Activated CD8-positive, alpha-beta memory T cell treated with anti-CD3 and anti-CD28 coated beads, Interleukin-2, amount 10 ng/mL, durations not matched to agents 7 days and 5 days (primary cell): ENCODE measurements around the gene P2RX4. TPM values are rescaled to one million over a fixed set of nuclear protein-coding genes. Genes with fewer than 3 reads are reported as not detected.
"Not testable (repeated sequence)": the region's sequence is repeated elsewhere in the genome, so short reads cannot be mapped to it uniquely, and the experiment has no call there.

ENCODE experiments used
- ATAC-seq: fragments of 150-1000 bp; cut with Tn5 transposase; one replicate; pipeline ENCODE4 v1.10.0; 2021; ENCODE audit warnings: moderate library complexity
- CTCF ChIA-PET: fragments of 350-600 bp; sonication (Branson Sonifier 250); formaldehyde crosslinking; loops from one replicate; lab custom pipeline; 2021; ENCODE audit warnings: antibody characterized with exemption; lab: Charles Lee
- DNase-seq: peaks from one replicate; pipeline ENCODE4 v3.0.0-alpha.2; 2020
- H3K27ac Mint-ChIP-seq: one replicate; pipeline ENCODE4 v1.8.0; 2021; ENCODE audit warnings: mild to moderate bottlenecking, mixed read lengths
- H3K27me3 Mint-ChIP-seq: one replicate; pipeline ENCODE4 v1.8.0; 2021; ENCODE audit warnings: mixed read lengths
- H3K36me3 Mint-ChIP-seq: one replicate; pipeline ENCODE4 v1.8.0; 2021; ENCODE audit warnings: mild to moderate bottlenecking, mixed read lengths
- H3K4me1 Mint-ChIP-seq: one replicate; pipeline ENCODE4 v1.8.0; 2021; ENCODE audit warnings: mixed read lengths
- H3K4me3 Mint-ChIP-seq: one replicate; pipeline ENCODE4 v1.8.0; 2021; ENCODE audit warnings: mild to moderate bottlenecking, moderate library complexity, mixed read lengths
- H3K9me3 Mint-ChIP-seq: one replicate; pipeline ENCODE4 v1.8.0; 2022; ENCODE audit warnings: low read depth, mixed read lengths
- total RNA-seq, 2 experiments: library from RNA; stranded (reverse); gene quantifications; one replicate each; pipeline ENCODE4 v1.2.3, GENCODE V29; 2021

Gene P2RX4
- total RNA-seq, 2 experiments from 2014 or later, result 52.6 to 64.8 TPM

DNA sequence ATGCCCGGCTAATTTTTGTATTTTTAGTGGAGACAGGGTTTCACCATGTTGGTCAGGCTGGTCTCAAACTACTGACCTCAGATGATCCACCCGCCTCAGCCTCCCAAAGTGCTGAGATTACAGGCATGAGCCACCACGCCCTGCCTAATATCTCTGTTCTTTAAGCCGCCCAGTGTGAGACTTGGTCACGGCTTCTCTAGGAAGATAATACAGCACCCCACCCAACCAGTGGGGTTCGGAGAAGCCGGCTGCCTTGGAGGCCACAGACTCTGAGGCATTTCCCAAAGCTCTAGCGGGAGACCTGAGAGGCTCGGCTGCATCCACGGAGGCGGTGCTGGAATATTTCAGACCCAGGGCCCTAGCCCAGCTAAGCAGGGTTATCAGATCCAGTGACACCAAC is 73.0 kb downstream of the P2RX4 start:
- H3K27me3 Mint-ChIP-seq, H3K9me3 Mint-ChIP-seq, CTCF ChIA-PET: not testable (repeated sequence)

DNA sequence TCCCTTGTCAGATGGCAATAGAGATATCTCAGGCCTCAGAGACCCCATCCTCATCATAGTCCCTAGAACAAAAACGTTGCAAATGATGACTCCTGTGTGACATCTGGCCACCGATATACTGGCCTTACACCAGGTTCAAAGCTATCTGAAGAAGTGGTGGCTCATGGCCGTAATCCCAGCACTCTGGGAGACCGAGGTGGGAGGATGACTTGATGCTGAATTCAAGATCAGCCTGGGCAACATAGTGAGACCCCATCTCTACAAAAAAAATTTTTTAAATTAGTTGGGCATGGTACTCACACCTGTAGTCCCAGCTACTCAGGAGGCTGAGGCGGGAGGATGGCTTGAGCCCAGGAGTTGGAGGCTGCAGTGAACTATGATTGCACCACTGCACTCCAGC is 73.5 kb downstream of the P2RX4 start:
- no peaks in the 10 kb centered on the region for H3K27me3 Mint-ChIP-seq
- CTCF ChIA-PET, result no interaction called here
- peaks cover under 1% of the 10 kb centered on the region for H3K4me1 Mint-ChIP-seq

More for the DNA sequence above, 73.0 kb downstream of the P2RX4 start:
- not testable (repeated sequence) for DNase-seq, H3K4me1 Mint-ChIP-seq, H3K36me3 Mint-ChIP-seq, ATAC-seq, H3K4me3 Mint-ChIP-seq, H3K27ac Mint-ChIP-seq

More for the DNA sequence above, 73.5 kb downstream of the P2RX4 start:
- no peak overlapping the region for H3K27ac Mint-ChIP-seq
- H3K36me3 Mint-ChIP-seq, result peaks cover 9% of the 10 kb centered on the region
- ATAC-seq (no peak), DNase-seq (no peak)
- no peaks in the 10 kb centered on the region for H3K9me3 Mint-ChIP-seq
- H3K4me3 Mint-ChIP-seq, result no peak overlapping the region

Other genes with a start within 250 kb of the P2RX4 start
- gene HNF1A, start 231.6 kb upstream of the P2RX4 start, total RNA-seq, result not detected
- gene C12orf43, start 193.6 kb upstream of the P2RX4 start, total RNA-seq, result 10 to 100 TPM; 16.4 to 24.6 TPM
- gene OASL, start 170.9 kb upstream of the P2RX4 start, total RNA-seq, result 100 to 1,000 TPM in 1 of 2 experiments, 10 to 100 TPM in 1; 55.3 to 135 TPM
- gene P2RX7, start 77.3 kb upstream of the P2RX4 start, total RNA-seq, result 10 to 100 TPM in 1 of 2 experiments, 1 to 10 TPM in 1; 7.5 to 14.4 TPM
- gene CAMKK2, start 86.6 kb downstream of the P2RX4 start, total RNA-seq, result 10 to 100 TPM; 34.1 to 37.4 TPM
- gene ANAPC5, start 142.3 kb downstream of the P2RX4 start, total RNA-seq, result 100 to 1,000 TPM; 138 to 157 TPM
- 100 to 1,000 TPM in 1 of 2 experiments, 10 to 100 TPM in 1; 96.1 to 102 TPM for gene RNF34, start 190.0 kb downstream of the P2RX4 start, total RNA-seq